SK-MEL-5 (cell line): ENCODE data around the gene UBXN6. TPM values are rescaled to one million over a fixed set of nuclear protein-coding genes. Genes with fewer than 3 reads are reported as not detected.

Experiments
- DNase-seq: peaks from one replicate; pipeline ENCODE4 v3.0.0-alpha.2; 2016; ENCODE audit warnings: low read depth, low spot score
- in situ Hi-C: cut with HindIII; loops from 2 replicates; pipeline ENCODE4 v1.10.0; 2016; ENCODE audit warnings: low sequenced_read_pairs, high pct_unique_total_duplicates, low pct_unique_long_range_greater_than_20kb
- total RNA-seq: library from RNA; depleted of rRNA; stranded (reverse); fragments of >200 nt; shearing (Covaris generic); gene quantifications from 2 replicates; pipeline ENCODE4 v1.2.3, GENCODE V29; 2014

Gene UBXN6
- total RNA-seq, 1 experiment from 2014 or later, result 57.7 TPM

- DNase-seq, result no peak
- in situ Hi-C loops, result no loop called here
Observed at GRCh38 chr19:4496304-4496703, 38.7 kb upstream of the UBXN6 start.

GRCh38 chr19:4495471-4495870 lies 37.9 kb upstream of the UBXN6 start:
- no peak for DNase-seq
- in situ Hi-C loops, result no loop called here

- no peak for DNase-seq
- in situ Hi-C loops, result no loop called here
Observed at GRCh38 chr19:4494691-4495064, 37.1 kb upstream of the UBXN6 start.

- in situ Hi-C loops, result no loop called here
- no peak for DNase-seq
Observed at GRCh38 chr19:4493929-4494690, 36.5 kb upstream of the UBXN6 start.

- no peak for DNase-seq
Observed at GRCh38 chr19:4493104-4493928, 35.7 kb upstream of the UBXN6 start.

GRCh38 chr19:4492337-4493103 lies 34.9 kb upstream of the UBXN6 start:
- no peak for DNase-seq

More at GRCh38 chr19:4493104-4493928, 35.7 kb upstream of the UBXN6 start:
- in situ Hi-C loops, result no loop called here

GRCh38 chr19:4491446-4491845 lies 33.9 kb upstream of the UBXN6 start:
- in situ Hi-C loops, result no loop called here
- no peak for DNase-seq

More at GRCh38 chr19:4492337-4493103, 34.9 kb upstream of the UBXN6 start:
- in situ Hi-C loops, result no loop called here

GRCh38 chr19:4488496-4488895 lies 30.9 kb upstream of the UBXN6 start:
- no peak for DNase-seq
- in situ Hi-C loops, result no loop called here

- no peak for DNase-seq
- in situ Hi-C loops, result no loop called here
Observed at GRCh38 chr19:4487572-4487971, 30.0 kb upstream of the UBXN6 start.

GRCh38 chr19:4483385-4483784 lies 25.8 kb upstream of the UBXN6 start:
- in situ Hi-C loops, result no loop called here
- no peak for DNase-seq

- no peak for DNase-seq
- in situ Hi-C loops, result no loop called here
Observed at GRCh38 chr19:4482721-4483364, 25.2 kb upstream of the UBXN6 start.

GRCh38 chr19:4477034-4477801 lies 19.6 kb upstream of the UBXN6 start:
- DNase-seq, result no peak
- in situ Hi-C loops, result no loop called here

- peak; percentile 67 for DNase-seq
Observed at GRCh38 chr19:4474514-4475022, 17.0 kb upstream of the UBXN6 start.

GRCh38 chr19:4473763-4474513 lies 16.3 kb upstream of the UBXN6 start:
- DNase-seq, result no peak
- in situ Hi-C loops, result no loop called here

More at GRCh38 chr19:4474514-4475022, 17.0 kb upstream of the UBXN6 start:
- in situ Hi-C loops, result no loop called here

- DNase-seq, result no peak
- in situ Hi-C loops, result no loop called here
Observed at GRCh38 chr19:4473011-4473762, 15.6 kb upstream of the UBXN6 start.
